Fibroblast of the aortic adventitia (primary cell): ENCODE results near the gene PPIA. TPM values are rescaled to one million over a fixed set of nuclear protein-coding genes. Genes with fewer than 3 reads are reported as not detected.
"Not testable (repeated sequence)": the region's sequence is repeated elsewhere in the genome, so short reads cannot be mapped to it uniquely, and the experiment has no call there.

Source experiments
- DNase-seq: peaks from one replicate; pipeline ENCODE4 v3.0.0-alpha.2; 2010; ENCODE audit warnings: low read depth
- H3K4me3 ChIP-seq: 2 replicates; pipeline ENCODE4 v1.5.1; 2011; ENCODE audit warnings: low read depth, mild to moderate bottlenecking, control low read depth, low read length, moderate library complexity
- total RNA-seq: library from RNA; depleted of rRNA; stranded (reverse); fragments of >200 nt; gene quantifications from 2 replicates; pipeline ENCODE4 v1.2.3, GENCODE V29; 2012; ENCODE audit warnings: low replicate concordance
- TF ChIP-seq, protein P1 (sequence below): IDR thresholded peaks from 2 replicates; pipeline ENCODE4 v1.5.1; 2011; ENCODE audit warnings: mild to moderate bottlenecking, low read length, control low read depth, inconsistent platforms; ENCODE audit not compliant: insufficient read depth

PPIA gene
- total RNA-seq, 1 donor, result 2,915 TPM

DNA sequence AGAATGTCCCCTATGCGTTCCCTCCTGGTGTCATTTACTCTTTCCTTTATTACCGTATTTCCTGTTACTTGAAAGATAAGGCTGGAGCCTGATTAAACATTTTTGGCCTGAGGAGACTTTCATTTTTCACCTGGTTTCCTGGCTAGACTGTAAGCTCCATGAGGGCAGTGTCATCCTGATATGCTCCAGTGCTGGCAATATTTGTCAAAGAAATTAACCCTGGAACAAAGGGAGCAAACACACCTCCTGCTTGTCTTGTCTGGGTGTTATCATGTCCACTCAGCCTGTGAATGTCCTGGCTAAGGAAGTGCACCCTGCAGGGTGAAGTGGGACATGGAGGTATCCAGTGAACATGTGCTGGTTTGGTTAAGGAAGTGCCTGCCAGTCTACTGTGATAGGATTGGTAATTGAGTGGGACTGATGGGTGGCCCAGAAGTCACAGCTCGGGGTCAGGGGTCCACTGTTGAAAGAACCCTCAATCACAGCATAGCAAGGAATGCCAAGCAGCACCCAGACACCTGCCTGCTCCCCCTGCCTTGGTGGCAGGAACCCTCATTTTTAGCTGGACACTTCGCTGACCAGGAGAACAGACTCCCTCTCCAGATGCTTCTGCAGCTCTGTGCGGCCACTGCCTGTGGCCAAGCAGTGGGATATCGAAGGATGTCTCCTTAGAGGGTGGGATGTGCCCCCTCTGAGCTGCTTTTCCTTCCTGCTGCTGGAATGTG, 20.9 kb upstream of the PPIA start:
- H3K4me3 ChIP-seq, result no peak overlapping the region
- TF ChIP-seq, protein P1, sequence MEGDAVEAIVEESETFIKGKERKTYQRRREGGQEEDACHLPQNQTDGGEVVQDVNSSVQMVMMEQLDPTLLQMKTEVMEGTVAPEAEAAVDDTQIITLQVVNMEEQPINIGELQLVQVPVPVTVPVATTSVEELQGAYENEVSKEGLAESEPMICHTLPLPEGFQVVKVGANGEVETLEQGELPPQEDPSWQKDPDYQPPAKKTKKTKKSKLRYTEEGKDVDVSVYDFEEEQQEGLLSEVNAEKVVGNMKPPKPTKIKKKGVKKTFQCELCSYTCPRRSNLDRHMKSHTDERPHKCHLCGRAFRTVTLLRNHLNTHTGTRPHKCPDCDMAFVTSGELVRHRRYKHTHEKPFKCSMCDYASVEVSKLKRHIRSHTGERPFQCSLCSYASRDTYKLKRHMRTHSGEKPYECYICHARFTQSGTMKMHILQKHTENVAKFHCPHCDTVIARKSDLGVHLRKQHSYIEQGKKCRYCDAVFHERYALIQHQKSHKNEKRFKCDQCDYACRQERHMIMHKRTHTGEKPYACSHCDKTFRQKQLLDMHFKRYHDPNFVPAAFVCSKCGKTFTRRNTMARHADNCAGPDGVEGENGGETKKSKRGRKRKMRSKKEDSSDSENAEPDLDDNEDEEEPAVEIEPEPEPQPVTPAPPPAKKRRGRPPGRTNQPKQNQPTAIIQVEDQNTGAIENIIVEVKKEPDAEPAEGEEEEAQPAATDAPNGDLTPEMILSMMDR, result no peak
- no peak for DNase-seq

DNA sequence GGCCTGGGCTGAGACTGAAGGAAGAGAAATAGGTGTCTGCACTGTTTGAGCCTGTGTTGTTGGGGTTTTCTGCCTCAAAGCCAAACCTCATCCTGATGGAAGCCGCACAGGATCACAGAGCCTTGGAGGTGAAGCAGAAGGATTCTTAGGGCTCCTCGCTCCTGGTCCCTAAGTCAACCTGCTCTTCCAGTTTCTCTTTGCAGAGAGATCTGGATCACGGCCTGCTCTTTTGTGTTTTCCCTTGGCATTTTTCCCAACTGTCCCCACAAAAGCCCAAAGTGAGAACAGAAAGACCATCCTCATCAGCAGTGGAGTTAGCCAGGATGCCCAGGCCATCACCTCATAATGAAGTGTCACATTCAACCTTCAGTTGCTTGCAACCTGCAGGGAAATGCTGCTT, 20.3 kb upstream of the PPIA start:
- DNase-seq, result no peak
- TF ChIP-seq, protein P1, result no peak

DNA sequence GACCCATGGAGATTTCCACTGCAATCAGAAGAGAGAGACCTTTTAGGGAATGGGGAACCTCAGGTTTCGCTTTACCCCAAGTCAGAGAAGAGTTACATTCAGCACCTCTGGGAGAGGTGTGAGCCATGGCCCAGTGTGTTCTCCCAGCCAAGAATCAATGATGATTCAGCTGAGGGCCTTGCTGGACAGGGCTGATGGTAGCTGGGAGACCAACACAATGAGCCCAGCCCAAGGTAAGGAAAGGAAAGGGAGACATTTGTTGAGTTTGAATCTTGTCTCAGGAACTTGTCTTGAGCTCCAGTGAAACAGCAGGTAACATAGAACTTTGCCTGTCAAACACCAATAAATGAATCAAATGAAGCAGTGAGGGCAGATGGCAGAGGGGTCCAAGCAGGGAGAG, 14.0 kb upstream of the PPIA start:
- no peak for DNase-seq
- TF ChIP-seq, protein P1, result no peak
- no peak overlapping the region for H3K4me3 ChIP-seq

More for the DNA sequence above, 20.3 kb upstream of the PPIA start:
- H3K4me3 ChIP-seq, result no peak overlapping the region

GRCh38 chr7:44783407-44783806, 13.1 kb upstream of the PPIA start:
- TF ChIP-seq, protein P1, result no peak
- no peak overlapping the region for H3K4me3 ChIP-seq
- DNase-seq, result no peak

- H3K4me3 ChIP-seq, result no peak overlapping the region
- no peak for DNase-seq
- TF ChIP-seq, protein P1, result no peak
Observed at GRCh38 chr7:44784364-44784763, 12.1 kb upstream of the PPIA start.

DNA sequence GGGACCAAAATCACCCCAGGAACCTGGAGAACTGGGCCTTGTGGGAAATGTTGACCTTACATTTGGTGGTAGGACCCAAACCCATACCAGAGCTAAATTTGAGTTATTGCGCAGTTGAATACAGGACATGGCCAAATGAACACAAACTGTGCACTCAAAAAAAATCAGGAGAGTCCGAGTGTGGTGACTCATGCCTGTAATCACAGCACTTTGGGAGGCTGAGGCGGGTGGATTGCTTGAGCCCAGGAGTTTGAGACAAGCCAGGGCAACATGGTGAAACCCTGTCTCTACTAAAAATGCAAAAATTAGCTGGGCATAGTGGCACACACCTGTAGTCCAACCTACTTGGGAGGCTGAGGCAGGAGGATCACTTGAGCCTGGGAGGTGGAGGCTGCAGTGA, 11.3 kb upstream of the PPIA start:
- not testable (repeated sequence) for DNase-seq, H3K4me3 ChIP-seq

GRCh38 chr7:44787041-44787440, 9.4 kb upstream of the PPIA start:
- no peak for DNase-seq
- TF ChIP-seq, protein P1, result no peak
- no peak overlapping the region for H3K4me3 ChIP-seq
